ENCODE results near the gene EGLN2. TPM values are rescaled to one million over a fixed set of nuclear protein-coding genes. Genes with fewer than 3 reads are reported as not detected.
"Not testable (repeated sequence)": the region's sequence is repeated elsewhere in the genome, so short reads cannot be mapped to it uniquely, and the experiment has no call there.

The EGLN2 gene
- total RNA-seq, 2 experiments from 2014 or later: 150 to 151 TPM

DNA sequence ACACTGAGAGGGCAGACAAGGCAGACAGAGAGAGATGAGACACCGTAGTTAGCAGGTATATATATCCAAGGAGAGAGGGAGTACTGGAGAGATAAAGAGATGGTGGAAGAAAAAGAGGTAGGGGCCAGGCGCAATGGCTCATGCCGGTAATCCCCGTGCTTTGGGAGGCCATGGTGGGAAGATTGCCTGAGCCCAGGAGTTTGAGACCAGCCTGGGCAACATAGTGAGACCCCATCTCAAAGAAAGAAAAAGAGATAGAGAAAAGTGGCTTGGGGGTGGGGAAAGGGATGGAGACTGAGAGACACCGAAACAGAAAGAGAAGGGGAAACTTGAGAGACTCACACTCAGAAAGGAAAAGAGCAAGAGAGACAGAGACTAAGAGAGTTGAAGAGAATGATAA is 18.4 kb upstream of the EGLN2 start:
- peaks cover 50% of the 10 kb centered on the region for H3K36me3 Mint-ChIP-seq (ENCODE audit: low read depth)
- H3K9me3 Mint-ChIP-seq: no peaks in the 10 kb centered on the region
- no peaks in the 10 kb centered on the region for H3K9me3 ChIP-seq (ENCODE audit: control insufficient read depth in 1 of 2, insufficient read depth in 1 of 2, low read length in 2 of 2)
- no peak overlapping the region for H3K27ac ChIP-seq (ENCODE audit: low read depth in 1 of 2, low read length in 2 of 2)
- peaks cover 14% of the 10 kb centered on the region for H3K36me3 ChIP-seq (ENCODE audit: insufficient read depth, low read length)
- ChIA-PET POLR2A (no interaction called here), CTCF (no interaction called here)
- ATAC-seq (ENCODE audit: poor library complexity): no peak
- no peak for DNase-seq
- H3K4me3 Mint-ChIP-seq: peak overlapping the region; percentile 20
- peaks cover 23% of the 10 kb centered on the region for H3K4me1 ChIP-seq (ENCODE audit: insufficient read depth, low read length)
- H3K4me1 Mint-ChIP-seq (ENCODE audit: low read depth): peaks cover 36% of the 10 kb centered on the region
- no peaks in the 10 kb centered on the region for H3K27me3 Mint-ChIP-seq
- H3K27me3 ChIP-seq (ENCODE audit: control insufficient read depth in 1 of 2, insufficient read depth in 2 of 2, low read length in 2 of 2): no peaks in the 10 kb centered on the region
- intact Hi-C loops (cut with DNase I, micrococcal nuclease): loop anchor here in 1 of 2 experiments (1.0 kb wide), 1 partner anchor 16 kb away; no protein-coding TSS in a partner anchor
- TF ChIP-seq, protein P1, sequence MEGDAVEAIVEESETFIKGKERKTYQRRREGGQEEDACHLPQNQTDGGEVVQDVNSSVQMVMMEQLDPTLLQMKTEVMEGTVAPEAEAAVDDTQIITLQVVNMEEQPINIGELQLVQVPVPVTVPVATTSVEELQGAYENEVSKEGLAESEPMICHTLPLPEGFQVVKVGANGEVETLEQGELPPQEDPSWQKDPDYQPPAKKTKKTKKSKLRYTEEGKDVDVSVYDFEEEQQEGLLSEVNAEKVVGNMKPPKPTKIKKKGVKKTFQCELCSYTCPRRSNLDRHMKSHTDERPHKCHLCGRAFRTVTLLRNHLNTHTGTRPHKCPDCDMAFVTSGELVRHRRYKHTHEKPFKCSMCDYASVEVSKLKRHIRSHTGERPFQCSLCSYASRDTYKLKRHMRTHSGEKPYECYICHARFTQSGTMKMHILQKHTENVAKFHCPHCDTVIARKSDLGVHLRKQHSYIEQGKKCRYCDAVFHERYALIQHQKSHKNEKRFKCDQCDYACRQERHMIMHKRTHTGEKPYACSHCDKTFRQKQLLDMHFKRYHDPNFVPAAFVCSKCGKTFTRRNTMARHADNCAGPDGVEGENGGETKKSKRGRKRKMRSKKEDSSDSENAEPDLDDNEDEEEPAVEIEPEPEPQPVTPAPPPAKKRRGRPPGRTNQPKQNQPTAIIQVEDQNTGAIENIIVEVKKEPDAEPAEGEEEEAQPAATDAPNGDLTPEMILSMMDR (IDR thresholded peaks at IDR 0.05): no peak
- H3K27ac Mint-ChIP-seq: peak overlapping the region; percentile 24
- H3K4me3 ChIP-seq (ENCODE audit: low read length): no peak overlapping the region

DNA sequence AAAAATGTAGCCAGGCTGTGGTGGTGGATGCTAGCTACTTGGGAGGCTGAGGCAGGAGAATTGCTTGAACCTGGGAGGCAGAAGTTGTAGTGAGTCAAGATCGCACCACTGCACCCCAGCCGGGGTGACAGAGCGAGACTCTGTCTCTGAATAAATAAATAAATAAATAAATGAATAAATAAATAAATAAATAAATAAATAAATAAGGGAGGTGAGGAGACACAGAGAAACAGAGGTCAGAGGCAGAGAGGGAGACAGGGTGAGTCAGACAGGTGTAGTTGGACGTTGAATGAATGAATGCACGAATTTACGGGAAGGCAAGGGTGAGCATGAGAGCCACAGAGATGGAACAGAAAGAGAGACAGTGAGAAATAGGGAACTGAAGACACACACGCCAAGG is 17.9 kb upstream of the EGLN2 start:
- intact Hi-C loops (cut with DNase I, micrococcal nuclease): no loop called here
- DNase-seq: no peak
- TF ChIP-seq, protein P1 (IDR thresholded peaks at IDR 0.05): no peak
- Histone ChIP-seq H3K4me1 (ENCODE audit: insufficient read depth, low read length) (peaks cover 23% of the 10 kb centered on the region), H3K36me3 (ENCODE audit: insufficient read depth, low read length) (peaks cover 14% of the 10 kb centered on the region), H3K27ac (ENCODE audit: low read depth in 1 of 2, low read length in 2 of 2) (no peak overlapping the region), H3K27me3 (ENCODE audit: control insufficient read depth in 1 of 2, insufficient read depth in 2 of 2, low read length in 2 of 2) (no peaks in the 10 kb centered on the region), H3K9me3 (ENCODE audit: control insufficient read depth in 1 of 2, insufficient read depth in 1 of 2, low read length in 2 of 2) (no peaks in the 10 kb centered on the region), H3K4me3 (ENCODE audit: low read length) (no peak overlapping the region)
- no peak overlapping the region for H3K27ac Mint-ChIP-seq
- peaks cover 52% of the 10 kb centered on the region for H3K36me3 Mint-ChIP-seq (ENCODE audit: low read depth)
- ChIA-PET POLR2A (no interaction called here), CTCF (interaction anchor here (0.6 to 0.7 kb wide), 2 partner anchors 55 to 99 kb away, joined by 3 read pairs; no protein-coding TSS in a partner anchor)
- no peaks in the 10 kb centered on the region for H3K9me3 Mint-ChIP-seq
- H3K4me3 Mint-ChIP-seq: no peak overlapping the region
- no peak for ATAC-seq (ENCODE audit: poor library complexity)
- H3K4me1 Mint-ChIP-seq (ENCODE audit: low read depth): peaks cover 36% of the 10 kb centered on the region
- H3K27me3 Mint-ChIP-seq: no peaks in the 10 kb centered on the region

DNA sequence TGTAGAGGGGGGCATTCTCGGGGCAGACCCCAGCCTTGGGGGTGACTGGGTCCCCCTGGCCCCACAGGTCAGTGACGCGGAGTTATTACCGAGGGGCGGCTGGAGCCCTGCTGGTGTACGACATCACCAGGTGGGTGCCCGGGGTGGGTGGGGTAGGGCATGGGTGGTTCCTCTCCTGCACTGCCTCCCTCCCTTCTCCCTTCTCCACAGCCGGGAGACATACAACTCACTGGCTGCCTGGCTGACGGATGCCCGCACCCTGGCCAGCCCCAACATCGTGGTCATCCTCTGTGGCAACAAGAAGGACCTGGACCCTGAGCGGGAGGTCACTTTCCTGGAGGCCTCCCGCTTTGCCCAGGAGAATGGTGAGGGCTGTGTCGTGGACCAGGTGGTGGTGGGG is 15.3 kb upstream of the EGLN2 start:
- ChIA-PET CTCF (no interaction called here), POLR2A (no interaction called here)

DNA sequence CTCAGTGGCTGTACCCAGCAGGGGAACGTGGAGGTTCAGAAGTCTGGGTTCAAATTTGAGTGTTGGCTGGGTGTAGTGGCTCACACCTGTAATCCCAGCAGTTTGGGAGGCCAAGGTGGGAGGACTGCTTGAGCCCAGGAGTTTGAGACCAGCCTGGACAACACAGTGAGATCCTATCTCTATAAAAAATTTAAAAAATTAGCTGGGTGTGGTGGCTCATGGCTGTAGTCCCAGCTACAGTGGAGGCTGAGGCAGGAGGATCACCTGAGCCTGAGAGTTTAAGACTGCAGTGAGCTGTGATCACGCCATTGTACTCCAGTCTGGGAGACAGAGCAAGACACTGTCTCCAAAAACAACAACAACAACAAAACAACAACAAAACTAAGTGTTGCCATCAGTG is 14.8 kb upstream of the EGLN2 start:
- H3K27ac Mint-ChIP-seq; CTCF ChIA-PET; H3K27ac ChIP-seq (ENCODE audit: low read depth in 1 of 2, low read length in 2 of 2); H3K9me3 Mint-ChIP-seq; H3K27me3 ChIP-seq (ENCODE audit: control insufficient read depth in 1 of 2, insufficient read depth in 2 of 2, low read length in 2 of 2); H3K4me1 ChIP-seq (ENCODE audit: insufficient read depth, low read length); DNase-seq; intact Hi-C loops (cut with DNase I, micrococcal nuclease); H3K4me3 Mint-ChIP-seq; H3K27me3 Mint-ChIP-seq; POLR2A ChIA-PET; ATAC-seq (ENCODE audit: poor library complexity); H3K9me3 ChIP-seq (ENCODE audit: control insufficient read depth in 1 of 2, insufficient read depth in 1 of 2, low read length in 2 of 2); H3K4me3 ChIP-seq (ENCODE audit: low read length): not testable (repeated sequence)
- peaks cover 38% of the 10 kb centered on the region for H3K36me3 Mint-ChIP-seq (ENCODE audit: low read depth)
- H3K36me3 ChIP-seq (ENCODE audit: insufficient read depth, low read length): peaks cover 19% of the 10 kb centered on the region
- peaks cover 11% of the 10 kb centered on the region for H3K4me1 Mint-ChIP-seq (ENCODE audit: low read depth)

More for the DNA sequence above, 15.3 kb upstream of the EGLN2 start:
- no peak for DNase-seq
- H3K4me1 ChIP-seq (ENCODE audit: insufficient read depth, low read length): peaks cover 7% of the 10 kb centered on the region
- H3K9me3 ChIP-seq (ENCODE audit: control insufficient read depth in 1 of 2, insufficient read depth in 1 of 2, low read length in 2 of 2): no peaks in the 10 kb centered on the region
- Mint-ChIP-seq H3K36me3 (ENCODE audit: low read depth) (peaks cover 42% of the 10 kb centered on the region), H3K27ac (no peak overlapping the region), H3K4me1 (ENCODE audit: low read depth) (peaks cover 15% of the 10 kb centered on the region), H3K9me3 (no peaks in the 10 kb centered on the region), H3K4me3 (no peak overlapping the region), H3K27me3 (no peaks in the 10 kb centered on the region)
- no peak overlapping the region for H3K27ac ChIP-seq (ENCODE audit: low read depth in 1 of 2, low read length in 2 of 2)
- TF ChIP-seq, protein P1 (IDR thresholded peaks at IDR 0.05): no peak
- ATAC-seq (ENCODE audit: poor library complexity): no peak
- no peaks in the 10 kb centered on the region for H3K27me3 ChIP-seq (ENCODE audit: control insufficient read depth in 1 of 2, insufficient read depth in 2 of 2, low read length in 2 of 2)
- H3K36me3 ChIP-seq (ENCODE audit: insufficient read depth, low read length): peaks cover 19% of the 10 kb centered on the region
- intact Hi-C loops (cut with DNase I, micrococcal nuclease): no loop called here
- H3K4me3 ChIP-seq (ENCODE audit: low read length): no peak overlapping the region

All from CD4-positive, alpha-beta T cell (primary cell).